Left renal cortex interstitium (tissue), 4 donors: ENCODE data around the gene MNAT1. TPM values are rescaled to one million over a fixed set of nuclear protein-coding genes. Genes with fewer than 3 reads are reported as not detected.
"Not testable (repeated sequence)": the region's sequence is repeated elsewhere in the genome, so short reads cannot be mapped to it uniquely, and the experiment has no call there.

Source experiments
- DNase-seq, 4 donors: peaks; one replicate each; pipeline ENCODE4 v3.0.0-alpha.2; 2013; ENCODE audit warnings: low read depth in 4 of 4, low spot score in 2 of 4, missing footprints in 1 of 4
- polyA plus RNA-seq, 4 donors: library from polyadenylated mRNA; unstranded; fragments of 120-200 nt; gene quantifications; one replicate each; pipeline ENCODE4 v1.2.1, GENCODE V29; 2013; ENCODE audit not compliant: insufficient read length in 4 of 4

The MNAT1 gene
- polyA plus RNA-seq, 4 donors, result 40.5 to 54.8 (median 45.8) TPM

GRCh38 chr14:60800409-60800808 lies 65.8 kb downstream of the MNAT1 start:
- DNase-seq, result no peak

GRCh38 chr14:60803871-60804270 lies 69.3 kb downstream of the MNAT1 start:
- DNase-seq, result no peak

DNA sequence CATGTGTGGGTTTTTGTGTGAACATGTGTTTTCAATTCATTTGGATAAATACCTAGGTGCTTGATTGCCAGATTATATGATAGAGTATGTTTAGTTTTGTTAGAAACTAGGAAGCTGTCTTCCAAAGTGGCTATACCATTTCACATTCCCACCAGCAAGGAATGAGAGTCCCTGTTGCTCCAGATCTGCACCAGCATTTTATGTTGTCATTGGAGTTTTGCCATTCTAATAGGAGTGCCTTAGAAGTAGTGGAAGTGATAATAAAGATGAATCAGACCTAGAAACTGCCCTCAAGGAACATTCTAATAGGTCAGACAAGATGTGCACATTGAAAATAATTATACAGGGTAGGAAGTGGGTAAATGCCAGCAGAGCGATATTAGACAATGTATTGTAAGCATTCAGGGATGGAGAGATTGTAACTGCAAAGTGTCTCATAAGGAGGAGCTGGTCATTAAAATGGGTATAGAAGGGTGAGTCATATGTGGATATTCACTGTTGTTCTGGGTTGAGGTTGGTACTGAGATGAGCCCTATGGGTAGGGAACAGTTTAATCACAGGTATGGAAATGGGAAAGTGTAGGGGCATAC lies 71.4 kb downstream of the MNAT1 start:
- DNase-seq, result no peak

DNA sequence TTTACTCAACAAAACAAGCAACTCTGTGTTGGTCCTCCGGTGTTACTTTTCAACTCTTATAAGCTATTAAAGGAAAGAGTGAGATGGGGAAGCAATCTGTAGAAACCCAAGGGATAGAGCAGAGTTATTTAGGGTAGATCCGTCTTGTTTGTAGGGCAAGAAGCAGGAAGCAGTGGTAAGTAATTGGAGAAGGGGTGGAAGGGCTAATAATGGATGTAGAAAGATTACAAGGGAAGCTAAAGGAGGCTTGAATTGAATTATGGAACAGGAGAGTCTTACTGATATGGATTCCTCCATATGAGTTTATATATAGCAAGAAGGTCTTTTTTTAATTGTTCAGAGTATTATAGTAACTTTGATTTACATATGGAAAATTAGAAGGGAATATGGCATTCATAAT lies 72.7 kb downstream of the MNAT1 start:
- DNase-seq, result no peak

DNA sequence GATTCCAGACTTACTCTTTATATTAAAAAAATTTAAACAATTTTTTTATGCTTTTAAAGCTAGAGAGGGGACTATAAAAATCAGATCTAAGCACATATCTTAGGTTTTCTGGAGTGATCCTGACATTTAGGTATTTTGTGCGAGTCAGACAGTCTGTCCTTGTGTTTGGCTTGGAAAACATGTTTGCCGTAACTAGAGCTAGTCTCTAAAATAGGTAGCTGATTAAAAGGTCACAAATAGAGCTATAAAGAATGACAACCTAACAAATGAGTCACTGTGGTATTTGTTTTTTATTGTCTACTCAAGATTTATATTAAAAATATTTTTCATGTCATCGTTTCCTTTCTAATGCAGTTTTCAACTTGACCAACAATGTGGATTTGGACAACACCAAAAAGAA lies 73.4 kb downstream of the MNAT1 start:
- DNase-seq, result no peak

DNA sequence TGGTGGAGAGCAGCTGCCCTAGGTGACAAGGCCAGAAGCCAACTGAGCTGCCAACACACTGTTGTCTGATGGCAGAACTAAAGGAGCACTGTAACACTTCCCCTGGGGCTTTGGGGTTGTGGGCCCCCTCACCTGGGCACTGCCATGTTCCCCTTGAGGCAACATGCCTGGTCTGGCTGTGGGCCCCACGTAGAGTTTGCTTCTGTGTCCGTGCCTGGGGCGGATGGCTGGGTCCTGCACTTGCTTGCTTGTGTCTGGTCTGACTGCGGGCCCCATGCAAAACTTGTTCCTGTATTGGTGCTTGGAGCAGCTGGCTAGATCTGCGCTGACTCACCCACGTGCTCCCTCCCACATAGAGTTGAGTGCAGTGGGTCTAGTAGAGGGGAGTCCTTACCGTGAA lies 78.4 kb downstream of the MNAT1 start:
- no peak for DNase-seq

GRCh38 chr14:60815371-60815770 lies 80.8 kb downstream of the MNAT1 start:
- no peak for DNase-seq

GRCh38 chr14:60817113-60817512 lies 82.6 kb downstream of the MNAT1 start:
- DNase-seq, result no peak

- no peak for DNase-seq
Observed at GRCh38 chr14:60819575-60819974, 85.0 kb downstream of the MNAT1 start.

GRCh38 chr14:60838601-60839000 lies 104.0 kb downstream of the MNAT1 start:
- no peak for DNase-seq

DNA sequence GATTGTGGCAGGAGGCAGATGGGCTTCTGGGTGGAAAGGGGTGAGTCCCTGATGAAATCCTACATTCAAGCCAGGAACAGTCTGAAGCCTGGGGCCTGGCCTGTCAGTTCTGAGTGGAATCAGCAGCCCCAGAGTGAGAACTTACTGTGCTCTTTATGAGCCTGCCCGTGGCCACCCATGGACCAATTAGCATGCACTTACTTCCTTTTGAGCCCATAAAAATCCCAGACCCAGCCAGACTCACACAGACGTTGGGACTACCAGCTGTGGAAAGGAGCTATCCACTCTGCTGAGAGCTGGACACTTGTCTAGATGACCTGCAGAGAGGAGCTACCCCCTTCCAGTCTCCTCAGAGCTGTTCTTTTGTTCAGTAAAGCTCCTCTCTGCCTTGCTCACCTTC lies 104.5 kb downstream of the MNAT1 start:
- DNase-seq, result no peak

DNA sequence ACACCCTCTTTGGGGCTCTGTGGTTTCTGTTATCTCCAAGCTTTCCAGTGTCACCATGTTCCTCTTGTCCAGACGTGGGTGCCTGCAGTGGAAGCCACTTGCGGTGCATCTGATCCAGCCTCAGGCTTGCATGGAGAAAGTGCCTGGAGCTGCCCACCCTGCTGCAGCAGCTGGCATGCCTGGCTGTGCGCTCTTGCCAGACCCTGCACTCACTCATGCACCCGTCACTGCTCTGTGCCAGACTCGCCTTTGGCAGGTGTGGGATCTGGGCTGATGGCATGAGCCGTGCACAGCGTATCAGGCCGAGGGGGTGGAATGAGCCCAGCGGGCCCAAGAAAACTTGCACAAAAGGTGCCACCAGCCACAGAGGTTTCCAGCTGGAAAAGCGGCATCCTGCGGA lies 105.1 kb downstream of the MNAT1 start:
- DNase-seq, result no peak

DNA sequence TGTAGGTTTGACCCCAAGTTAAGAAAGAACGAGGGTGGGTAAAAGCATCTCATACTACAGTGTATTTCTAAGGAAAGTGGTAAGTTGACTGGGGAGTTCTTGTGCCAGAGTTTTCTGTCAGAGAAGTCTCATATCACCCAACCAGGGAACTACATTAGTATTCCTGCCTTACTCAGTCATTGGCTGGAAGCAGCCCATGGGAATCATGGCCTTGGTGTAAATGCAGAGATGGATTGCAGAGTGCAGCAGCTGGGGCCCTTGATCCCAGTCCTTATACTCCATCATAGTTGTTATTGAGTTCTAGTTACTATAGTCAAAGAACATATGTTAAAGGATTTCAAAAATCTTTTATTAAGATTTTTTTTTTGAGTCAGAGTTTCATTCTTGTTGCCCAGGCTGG lies 105.8 kb downstream of the MNAT1 start:
- no peak for DNase-seq

- DNase-seq, result no peak
Observed at GRCh38 chr14:60845523-60845922, 111.0 kb downstream of the MNAT1 start.

DNA sequence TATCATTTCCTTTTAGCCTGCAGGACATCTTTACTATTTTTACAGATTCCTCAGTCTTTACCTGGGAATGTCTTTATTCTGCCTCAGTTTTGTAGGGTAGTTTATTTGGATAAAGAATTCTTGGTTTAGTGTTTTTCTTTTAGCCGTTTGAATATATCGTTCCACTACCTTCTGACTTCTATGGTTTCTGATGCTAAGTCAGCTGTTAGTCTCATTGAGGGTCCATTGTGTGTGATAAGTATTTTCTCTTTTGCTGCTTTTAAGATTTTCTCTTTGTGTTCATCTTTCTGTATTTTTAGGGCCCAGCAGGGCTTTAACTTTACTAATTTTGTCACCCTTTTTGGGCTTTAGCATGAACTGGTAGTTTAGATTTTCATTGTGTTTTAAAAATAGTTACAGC lies 113.5 kb downstream of the MNAT1 start:
- DNase-seq, result no peak

DNA sequence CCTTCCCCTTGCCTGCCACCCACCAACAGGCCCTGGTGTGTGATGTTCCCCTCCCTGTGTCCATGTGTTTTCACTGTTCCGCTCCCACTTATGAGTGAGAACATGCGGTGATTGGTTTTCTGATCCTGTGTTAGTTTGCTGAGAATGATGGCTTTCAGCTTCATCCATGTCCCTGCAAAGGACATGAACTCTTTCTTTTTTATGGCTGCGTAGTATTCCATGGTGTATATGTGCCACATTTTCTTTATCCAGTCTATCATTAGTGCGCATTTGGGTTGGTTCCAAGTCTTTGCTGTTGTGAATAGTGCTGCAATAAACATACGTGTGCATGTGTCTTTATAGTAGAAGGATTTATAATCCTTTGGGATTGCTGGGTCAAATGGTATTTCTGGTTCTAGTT lies 117.1 kb downstream of the MNAT1 start:
- not testable (repeated sequence) for DNase-seq

GRCh38 chr14:60856111-60856510 lies 121.5 kb downstream of the MNAT1 start:
- DNase-seq, result no peak

- DNase-seq, result no peak
Observed at GRCh38 chr14:60859525-60859924, 125.0 kb downstream of the MNAT1 start.

DNA sequence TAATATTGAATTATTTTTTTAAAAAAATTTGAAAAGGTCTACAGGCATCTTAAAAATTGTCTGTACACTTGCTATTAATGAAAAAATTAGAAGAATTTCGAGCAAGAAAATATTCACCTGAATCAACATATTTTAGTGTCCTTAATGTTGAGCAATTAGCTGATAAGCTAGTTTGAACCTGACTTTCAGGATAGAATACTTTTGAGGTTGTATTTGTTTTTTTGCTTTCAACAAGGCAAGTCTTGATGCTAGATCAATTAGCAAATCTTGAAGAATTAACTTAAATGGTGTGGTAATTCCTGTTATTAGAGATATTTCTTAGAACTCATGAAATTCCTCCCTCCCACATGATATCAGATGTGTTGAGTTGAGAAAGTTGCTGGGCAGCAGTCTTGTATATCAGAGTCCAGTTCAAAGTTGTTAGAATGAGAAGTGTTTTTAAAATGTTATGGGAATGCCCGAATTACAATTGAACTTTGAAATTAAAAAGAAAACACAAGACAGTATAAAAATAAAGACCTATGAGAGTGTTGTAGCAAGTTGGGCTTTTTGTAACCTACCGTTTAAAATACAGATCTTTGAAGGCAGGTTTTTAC lies 127.1 kb downstream of the MNAT1 start:
- no peak for DNase-seq

- peak; percentile 18 to 56 (median 26) for DNase-seq
Observed at GRCh38 chr14:60862283-60862682, 127.7 kb downstream of the MNAT1 start.

DNA sequence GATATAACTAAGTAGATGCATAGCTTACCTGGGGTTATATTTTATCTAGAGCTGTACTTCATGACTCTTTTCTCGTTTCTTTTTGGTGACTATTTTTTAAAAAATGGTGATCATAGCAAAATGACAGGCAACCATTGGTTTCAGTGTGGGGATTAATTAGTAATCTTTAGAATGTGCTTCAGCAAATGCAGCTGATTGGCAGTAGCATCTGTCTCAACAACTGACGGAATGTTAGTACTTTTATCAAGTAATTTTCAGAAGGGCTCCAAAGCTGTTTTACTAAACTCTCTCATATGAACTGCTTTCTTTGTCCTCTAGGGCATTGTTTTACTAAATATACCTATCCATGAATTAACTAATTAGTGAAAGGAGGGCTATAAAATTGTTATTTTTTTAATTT lies 128.7 kb downstream of the MNAT1 start:
- DNase-seq, result no peak

- no peak for DNase-seq
Observed at GRCh38 chr14:60865378-60866127, 131.0 kb downstream of the MNAT1 start.
